22Rv1 (cell line): ENCODE data around the gene ST6GALNAC2.

Source experiments
- ZFX ChIP-seq: fragments of 450-650 bp; IDR thresholded peaks from 2 replicates; pipeline ENCODE4 v1.6.1; 2017; ENCODE audit warnings: antibody characterized with exemption, borderline replicate concordance
- TF ChIP-seq, protein P1 (sequence below): fragments of 450-650 bp; IDR thresholded peaks from 2 replicates; pipeline ENCODE4 v1.5.1; 2017; ENCODE audit warnings: mild to moderate bottlenecking

DNA sequence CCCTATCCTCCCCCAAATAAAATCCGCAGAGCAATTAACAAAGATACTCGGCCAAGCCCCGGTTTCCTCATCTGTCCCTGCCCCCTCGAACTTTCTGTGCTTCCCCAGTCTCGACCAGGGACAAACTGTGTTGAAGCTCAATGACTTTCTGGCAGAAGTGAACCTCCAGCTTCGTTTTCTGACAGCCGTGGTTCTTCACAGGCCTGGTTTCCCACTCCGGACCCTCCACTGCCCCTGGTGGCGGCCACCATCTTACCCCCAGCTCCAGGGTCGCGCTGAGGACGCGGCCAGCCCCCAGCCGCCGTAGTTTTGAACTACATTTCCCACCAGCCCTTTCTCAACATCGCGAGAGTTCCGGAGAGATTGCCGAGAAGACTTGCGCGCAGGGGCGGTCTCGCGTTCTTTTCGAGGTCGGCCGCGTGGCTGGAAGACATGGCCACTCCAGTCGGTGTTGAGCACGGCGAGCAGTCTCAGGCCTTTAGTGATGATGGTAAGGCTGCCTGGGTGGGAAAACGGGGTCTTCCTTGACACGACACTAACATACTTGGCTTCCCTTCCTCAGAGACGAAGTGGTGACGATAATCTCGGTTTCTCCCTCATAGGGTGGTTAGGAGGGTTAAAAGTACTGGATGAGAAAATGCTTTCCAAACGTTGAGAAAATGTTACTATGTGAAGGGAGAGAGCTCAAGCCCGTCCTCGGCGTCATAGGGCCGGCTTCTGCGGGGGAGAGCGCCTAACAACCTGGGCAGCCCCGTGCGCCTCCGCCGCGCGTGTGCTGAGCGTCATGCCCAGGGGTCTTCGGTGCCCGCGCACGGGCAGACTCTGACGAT is 28.1 kb downstream of the ST6GALNAC2 start:
- TF ChIP-seq, protein P1, sequence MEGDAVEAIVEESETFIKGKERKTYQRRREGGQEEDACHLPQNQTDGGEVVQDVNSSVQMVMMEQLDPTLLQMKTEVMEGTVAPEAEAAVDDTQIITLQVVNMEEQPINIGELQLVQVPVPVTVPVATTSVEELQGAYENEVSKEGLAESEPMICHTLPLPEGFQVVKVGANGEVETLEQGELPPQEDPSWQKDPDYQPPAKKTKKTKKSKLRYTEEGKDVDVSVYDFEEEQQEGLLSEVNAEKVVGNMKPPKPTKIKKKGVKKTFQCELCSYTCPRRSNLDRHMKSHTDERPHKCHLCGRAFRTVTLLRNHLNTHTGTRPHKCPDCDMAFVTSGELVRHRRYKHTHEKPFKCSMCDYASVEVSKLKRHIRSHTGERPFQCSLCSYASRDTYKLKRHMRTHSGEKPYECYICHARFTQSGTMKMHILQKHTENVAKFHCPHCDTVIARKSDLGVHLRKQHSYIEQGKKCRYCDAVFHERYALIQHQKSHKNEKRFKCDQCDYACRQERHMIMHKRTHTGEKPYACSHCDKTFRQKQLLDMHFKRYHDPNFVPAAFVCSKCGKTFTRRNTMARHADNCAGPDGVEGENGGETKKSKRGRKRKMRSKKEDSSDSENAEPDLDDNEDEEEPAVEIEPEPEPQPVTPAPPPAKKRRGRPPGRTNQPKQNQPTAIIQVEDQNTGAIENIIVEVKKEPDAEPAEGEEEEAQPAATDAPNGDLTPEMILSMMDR: peak; percentile 65
- TF ChIP-seq ZFX: no peak
